ENCODE measurements around the gene RTN3. TPM values are rescaled to one million over a fixed set of nuclear protein-coding genes. Genes with fewer than 3 reads are reported as not detected.

Gene RTN3
- total RNA-seq, 8 experiments from 2014 or later: 71.9 to 296 (median 224) TPM

- 94 to 100% (median 100%) methylated on average over 1 to 2 of the region's 2 CpGs; no CpG with 5 or more reads in 3 of the 10 experiments for WGBS, 10 experiments
Measured at GRCh38 chr11:63719987-63720386, 38.7 kb downstream of the RTN3 start.

GRCh38 chr11:63720611-63721010 is 39.3 kb downstream of the RTN3 start:
- peaks cover 0 to 8% of the 10 kb centered on the region in 2 donors for H3K4me1 ChIP-seq (replicated peaks in 1 of 2)
- 88 to 100% (median 100%) methylated on average over 1 to 3 of the region's 3 CpGs; no CpG with 5 or more reads in 3 of the 10 experiments for WGBS, 10 experiments
- H3K4me3 ChIP-seq: no peak overlapping the region
- no peak for ATAC-seq (replicated peaks in 6 of 8)
- in situ Hi-C loops (cut with MboI; ENCODE audit: low pct_unique_long_range_greater_than_20kb in 2 of 9, low sequenced_read_pairs in 9 of 9, unreplicated experiment in 9 of 9): no loop called here
- no peak overlapping the region for H3K27ac ChIP-seq

More at GRCh38 chr11:63719987-63720386, 38.7 kb downstream of the RTN3 start:
- Histone ChIP-seq H3K4me3 (no peak overlapping the region), H3K4me1 (replicated peaks in 1 of 2) (peaks cover 0 to 8% of the 10 kb centered on the region in 2 donors), H3K27ac (no peak overlapping the region)
- in situ Hi-C loops (cut with MboI; ENCODE audit: low pct_unique_long_range_greater_than_20kb in 2 of 9, low sequenced_read_pairs in 9 of 9, unreplicated experiment in 9 of 9): no loop called here
- ATAC-seq (replicated peaks in 6 of 8): no peak

DNA sequence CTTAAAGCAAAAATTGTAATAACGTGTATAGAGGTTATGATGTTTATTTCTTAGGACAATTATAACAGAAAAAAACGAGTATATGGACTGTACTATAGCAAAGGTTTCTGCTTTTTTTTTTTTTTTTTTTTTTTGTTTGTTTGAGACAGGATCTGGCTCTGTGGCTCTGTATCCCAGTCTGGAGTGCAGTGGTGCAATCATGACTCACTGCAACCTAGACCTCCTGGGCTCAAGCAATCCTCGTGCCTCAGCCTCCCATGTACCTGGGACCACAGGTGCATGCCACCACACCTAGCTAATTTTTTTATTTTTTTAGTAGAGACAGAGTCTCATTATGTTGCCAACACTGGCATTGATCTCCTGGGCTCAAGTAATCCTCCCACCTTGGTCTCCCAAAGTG is 48.0 kb downstream of the RTN3 start:
- Histone ChIP-seq H3K4me3 (no peak overlapping the region), H3K27ac (no peak overlapping the region), H3K4me1 (replicated peaks in 1 of 2) (peaks cover 0 to 6% of the 10 kb centered on the region in 2 donors)
- no peak for ATAC-seq (replicated peaks in 6 of 8)
- 62 to 100% (median 96%) methylated on average over 1 to 3 of the region's 3 CpGs for WGBS, 10 experiments
- in situ Hi-C loops (cut with MboI; ENCODE audit: low pct_unique_long_range_greater_than_20kb in 2 of 9, low sequenced_read_pairs in 9 of 9, unreplicated experiment in 9 of 9): no loop called here

DNA sequence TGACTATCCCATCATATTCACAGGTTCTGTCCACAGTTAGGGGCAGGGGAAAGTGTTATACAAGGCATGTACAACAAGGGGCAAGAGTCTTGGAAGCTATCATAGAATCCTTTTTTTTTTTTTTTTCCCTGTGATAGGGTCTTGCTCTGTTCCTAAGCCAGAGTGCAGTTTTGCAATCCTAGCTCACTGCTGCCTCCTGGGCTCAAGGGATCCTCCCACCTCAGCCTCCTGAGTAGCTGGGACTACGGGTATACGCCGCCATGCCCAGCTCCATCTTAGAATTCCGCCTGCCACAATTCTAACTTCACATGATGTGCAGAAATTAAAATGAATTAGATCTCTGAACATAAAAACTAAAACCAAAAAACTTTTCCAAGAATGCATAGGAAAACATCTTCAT is 55.6 kb downstream of the RTN3 start:
- Histone ChIP-seq H3K4me3 (no peak overlapping the region), H3K4me1 (replicated peaks in 1 of 2) (peaks cover 0 to 2% of the 10 kb centered on the region in 2 donors), H3K27ac (no peak overlapping the region)
- no peak for ATAC-seq (replicated peaks in 6 of 8)
- in situ Hi-C loops (cut with MboI; ENCODE audit: low pct_unique_long_range_greater_than_20kb in 2 of 9, low sequenced_read_pairs in 9 of 9, unreplicated experiment in 9 of 9): no loop called here
- 93 to 100% (median 98%) methylated on average over 1 to 4 of the region's 4 CpGs; no CpG with 5 or more reads in 3 of the 10 experiments for WGBS, 10 experiments

DNA sequence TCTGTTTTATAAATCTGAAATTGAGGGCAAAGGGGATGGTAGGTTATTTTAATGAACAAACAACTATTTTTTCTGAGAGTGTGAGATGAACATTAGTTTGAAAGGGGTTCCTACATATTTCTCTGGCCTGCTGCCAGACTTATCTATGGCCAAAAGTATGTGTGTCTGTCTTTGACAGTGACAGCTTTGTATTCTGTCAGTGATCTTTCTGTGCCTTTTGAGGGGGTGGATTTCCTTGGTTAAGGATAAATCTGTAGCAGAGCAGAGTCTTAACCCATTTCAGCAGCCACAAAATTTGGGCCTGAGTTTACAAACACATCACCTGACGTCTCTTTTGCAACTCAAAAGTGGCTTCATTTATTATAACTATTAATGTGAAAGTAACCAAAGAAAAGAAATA is 56.4 kb downstream of the RTN3 start:
- no peak for ATAC-seq (replicated peaks in 6 of 8)
- Histone ChIP-seq H3K27ac (no peak overlapping the region), H3K4me1 (replicated peaks in 1 of 2) (peaks cover 0 to 2% of the 10 kb centered on the region in 2 donors), H3K4me3 (no peak overlapping the region)
- WGBS, 10 experiments: 22 to 100% (median 89%) methylated on average over 1 of the region's 1 CpG; no CpG with 5 or more reads in 3 of the 10 experiments
- in situ Hi-C loops (cut with MboI; ENCODE audit: low pct_unique_long_range_greater_than_20kb in 2 of 9, low sequenced_read_pairs in 9 of 9, unreplicated experiment in 9 of 9): no loop called here

GRCh38 chr11:63738720-63739360 is 57.5 kb downstream of the RTN3 start:
- H3K4me3 ChIP-seq: no peak overlapping the region
- in situ Hi-C loops (cut with MboI; ENCODE audit: low pct_unique_long_range_greater_than_20kb in 2 of 9, low sequenced_read_pairs in 9 of 9, unreplicated experiment in 9 of 9): no loop called here
- 6 to 34% (median 23%) methylated on average over 5 to 8 of the region's 8 CpGs for WGBS, 10 experiments
- H3K4me1 ChIP-seq (replicated peaks in 1 of 2): peaks cover 0 to 2% of the 10 kb centered on the region in 2 donors
- no peak overlapping the region for H3K27ac ChIP-seq
- peak in 3 of 8 experiments; percentile 31 to 55 (median 50) for ATAC-seq (replicated peaks in 6 of 8)

GRCh38 chr11:63745304-63746170 is 64.2 kb downstream of the RTN3 start:
- Histone ChIP-seq H3K27ac (no peak overlapping the region), H3K4me1 (replicated peaks in 1 of 2) (no peaks in the 10 kb centered on the region), H3K4me3 (no peak overlapping the region)
- ATAC-seq (replicated peaks in 6 of 8): peak in 2 of 8 experiments; percentile 21 to 32
- in situ Hi-C loops (cut with MboI; ENCODE audit: low pct_unique_long_range_greater_than_20kb in 2 of 9, low sequenced_read_pairs in 9 of 9, unreplicated experiment in 9 of 9): no loop called here
- WGBS, 10 experiments: 52 to 97% (median 93%) methylated on average over 1 to 11 of the region's 13 CpGs; no CpG with 5 or more reads in 1 of the 10 experiments

DNA sequence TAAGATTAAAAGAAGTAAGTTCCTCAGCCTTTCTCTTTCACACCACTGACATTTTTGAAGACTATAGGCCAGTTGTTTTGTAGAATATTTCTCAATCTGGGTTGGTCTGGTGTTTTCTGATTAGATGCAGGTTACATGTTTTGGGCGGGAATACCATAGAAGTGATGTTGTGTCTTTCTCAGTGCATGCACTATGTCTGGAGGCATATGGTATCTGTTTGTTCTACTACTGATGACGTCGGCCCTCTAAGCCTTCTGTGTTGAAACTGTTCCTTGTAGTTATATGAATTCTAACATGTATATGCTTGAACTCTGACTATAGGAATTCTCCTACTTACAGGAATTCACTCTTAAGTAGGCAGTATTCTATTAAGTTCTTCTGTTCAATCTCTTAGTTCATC is 65.7 kb downstream of the RTN3 start:
- in situ Hi-C loops (cut with MboI; ENCODE audit: low pct_unique_long_range_greater_than_20kb in 2 of 9, low sequenced_read_pairs in 9 of 9, unreplicated experiment in 9 of 9): no loop called here

DNA sequence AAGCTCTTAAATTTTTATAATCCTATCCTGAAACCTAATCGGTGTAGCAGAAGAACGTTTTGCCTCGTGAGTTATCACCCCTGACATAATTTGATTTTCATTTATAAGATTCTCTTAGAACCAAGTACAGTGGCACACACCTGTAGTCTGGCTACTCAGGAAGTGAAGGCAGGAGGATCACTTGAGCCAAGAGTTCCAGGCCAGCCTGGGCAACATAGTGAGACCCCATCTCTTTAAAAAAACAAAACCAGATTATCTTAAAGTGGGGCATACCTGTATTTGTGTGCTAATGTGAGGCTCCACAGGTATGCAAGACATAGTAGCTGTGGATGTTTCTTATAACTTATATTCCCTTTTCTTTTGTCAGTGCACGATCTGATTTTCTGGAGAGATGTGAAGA is 68.3 kb downstream of the RTN3 start:
- Histone ChIP-seq H3K4me1 (replicated peaks in 1 of 2) (no peaks in the 10 kb centered on the region), H3K4me3 (no peak overlapping the region), H3K27ac (no peak overlapping the region)
- in situ Hi-C loops (cut with MboI; ENCODE audit: low pct_unique_long_range_greater_than_20kb in 2 of 9, low sequenced_read_pairs in 9 of 9, unreplicated experiment in 9 of 9): no loop called here
- WGBS, 10 experiments: 76 to 100% (median 92%) methylated on average over 2 to 4 of the region's 4 CpGs; no CpG with 5 or more reads in 3 of the 10 experiments
- ATAC-seq (replicated peaks in 6 of 8): no peak

More for the DNA sequence above, 65.7 kb downstream of the RTN3 start:
- Histone ChIP-seq H3K4me3 (no peak overlapping the region), H3K4me1 (replicated peaks in 1 of 2) (no peaks in the 10 kb centered on the region), H3K27ac (no peak overlapping the region)
- peak in 3 of 8 experiments; percentile 33 to 87 (median 87) for ATAC-seq (replicated peaks in 6 of 8)
- 0 to 100% (median 93%) methylated on average over 1 to 3 of the region's 3 CpGs; no CpG with 5 or more reads in 4 of the 10 experiments for WGBS, 10 experiments

- H3K4me3 ChIP-seq: no peak overlapping the region
- H3K4me1 ChIP-seq (replicated peaks in 1 of 2): peaks cover 13 to 15% of the 10 kb centered on the region in 2 donors
- 77 to 100% (median 93%) methylated on average over 1 to 5 of the region's 5 CpGs for WGBS, 10 experiments
- no peak for ATAC-seq (replicated peaks in 6 of 8)
- H3K27ac ChIP-seq: no peak overlapping the region
- in situ Hi-C loops (cut with MboI; ENCODE audit: low pct_unique_long_range_greater_than_20kb in 2 of 9, low sequenced_read_pairs in 9 of 9, unreplicated experiment in 9 of 9): no loop called here
Measured at GRCh38 chr11:63756919-63757761, 75.8 kb downstream of the RTN3 start.

DNA sequence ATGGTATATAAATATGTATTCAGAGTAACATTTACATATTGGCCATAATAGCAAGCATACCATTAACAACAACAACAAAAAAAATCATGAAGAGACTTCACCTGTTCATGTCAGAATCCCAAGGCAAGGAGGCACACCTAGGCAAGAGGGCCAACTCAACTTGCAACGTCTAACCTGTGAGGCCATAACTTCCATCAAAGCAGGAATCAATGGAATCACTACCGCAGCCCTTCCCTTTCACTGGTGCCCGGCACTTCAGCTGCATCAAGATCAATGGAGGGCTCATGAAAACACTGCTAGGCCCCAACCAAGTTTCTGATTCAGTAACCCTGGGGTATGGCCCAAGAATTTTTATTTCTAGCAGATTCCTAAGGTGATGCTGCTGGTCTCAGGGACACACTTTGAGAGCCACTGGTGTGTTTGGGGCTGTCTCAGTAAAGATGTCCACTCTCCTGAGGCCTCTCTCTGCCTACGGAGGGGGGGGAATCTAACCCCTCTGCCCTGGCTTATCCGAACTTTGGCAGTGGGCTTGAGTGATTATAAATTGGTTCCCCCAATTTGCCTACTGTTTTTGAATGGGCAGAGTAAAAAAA is 79.3 kb downstream of the RTN3 start:
- Histone ChIP-seq H3K27ac (no peak overlapping the region), H3K4me1 (replicated peaks in 1 of 2) (peaks cover 29 to 40% of the 10 kb centered on the region in 2 donors), H3K4me3 (peak overlapping the region in 1 of 5 donors; percentile 52)
- in situ Hi-C loops (cut with MboI; ENCODE audit: low pct_unique_long_range_greater_than_20kb in 2 of 9, low sequenced_read_pairs in 9 of 9, unreplicated experiment in 9 of 9): no loop called here
- ATAC-seq (replicated peaks in 6 of 8): peak in 1 of 8 experiments; percentile 16
- WGBS, 10 experiments: 17 to 90% (median 39%) methylated on average over 1 to 5 of the region's 5 CpGs; no CpG with 5 or more reads in 3 of the 10 experiments

- H3K4me3 ChIP-seq: peak overlapping the region in 3 of 5 donors; percentile 38 to 52 (median 50)
- in situ Hi-C loops (cut with MboI; ENCODE audit: low pct_unique_long_range_greater_than_20kb in 2 of 9, low sequenced_read_pairs in 9 of 9, unreplicated experiment in 9 of 9): no loop called here
- peaks cover 35 to 46% of the 10 kb centered on the region in 2 donors for H3K4me1 ChIP-seq (replicated peaks in 1 of 2)
- 0 to 80% (median 17%) methylated on average over 1 to 5 of the region's 10 CpGs; no CpG with 5 or more reads in 5 of the 10 experiments for WGBS, 10 experiments
- H3K27ac ChIP-seq: peak overlapping the region; percentile 38 to 94
- ATAC-seq (replicated peaks in 6 of 8): no peak
Measured at GRCh38 chr11:63761188-63761587, 79.9 kb downstream of the RTN3 start.

Measured in motor neuron (in vitro differentiated cells).